GM12878 (cell line): ENCODE data around the gene PDZD2. TPM values are rescaled to one million over a fixed set of nuclear protein-coding genes. Genes with fewer than 3 reads are reported as not detected.

Experiments used
- ATAC-seq: fragments of 200-7000 bp; cut with Tn5 transposase; 3 replicates; pipeline ENCODE4 v1.9.1; 2020; ENCODE audit warnings: mild to moderate bottlenecking, moderate library complexity
- BruUV-seq: library from RNA; stranded (reverse); fragments of 400-500 nt; replicated peaks from 2 replicates; lab custom pipeline; 2021; lab: Mats Ljungman, UMichigan
- CTCF ChIA-PET: fragments of 300-600 bp; sonication (Branson Sonifier 250); formaldehyde crosslinking; extraction: SDS; loops from one replicate; lab custom pipeline; 2021; ENCODE audit warnings: inconsistent platforms; lab: Yijun Ruan, JAX
- POLR2A ChIA-PET: fragments of 350-600 bp; formaldehyde crosslinking; extraction: SDS; loops from one replicate; lab custom pipeline; 2021; ENCODE audit warnings: inconsistent platforms; lab: Charles Lee
- RAD21 ChIA-PET: fragments of 300-600 bp; sonication (Branson Sonifier 250); formaldehyde crosslinking; loops from one replicate; lab custom pipeline; 2023; ENCODE audit warnings: antibody characterized with exemption; ENCODE audit not compliant: unreplicated experiment; lab: Charles Lee
- SMC1A ChIA-PET: fragments of 300-600 bp; sonication (Branson Sonifier 250); formaldehyde crosslinking; loops from one replicate; lab custom pipeline; 2023; ENCODE audit not compliant: unreplicated experiment, uncharacterized antibody; lab: Charles Lee
- DNase-seq: peaks from one replicate; pipeline ENCODE4 v3.0.0-alpha.2; 2011; ENCODE audit warnings: low read depth, low spot score
- FAIRE-seq: peaks from 3 replicates; lab custom pipeline; 2011; peaks lifted over from hg19 to GRCh38; lab: Jason Lieb, UNC
- H2AFZ ChIP-seq: 2 replicates; pipeline ENCODE4 v1.6.0; 2011; ENCODE audit warnings: low read depth, low read length, control low read depth; ENCODE audit not compliant: control insufficient read depth
- H3K27ac ChIP-seq: 2 replicates; pipeline ENCODE4 v1.5.1; 2011; ENCODE audit warnings: control low read depth; ENCODE audit not compliant: control insufficient read depth, insufficient read depth
- H3K27me3 ChIP-seq, 2 experiments: replicated peaks in 1 of 2; 2 replicates each; pipeline versions ENCODE4 v1.6.0 to v1.6.1; 2011; ENCODE audit warnings: low read length in 1 of 2; ENCODE audit not compliant: control insufficient read depth in 2 of 2, insufficient read depth in 2 of 2
- H3K36me3 ChIP-seq, 2 experiments: 2 replicates each; pipeline ENCODE4 v1.5.1; 2011; ENCODE audit warnings: low read length in 1 of 2; ENCODE audit not compliant: control insufficient read depth in 2 of 2, insufficient read depth in 2 of 2
- H3K4me1 ChIP-seq: 2 replicates; pipeline ENCODE4 v1.6.1; 2011; ENCODE audit warnings: mild to moderate bottlenecking, low read length, moderate library complexity, mixed read lengths; ENCODE audit not compliant: control insufficient read depth, insufficient read depth
- H3K4me2 ChIP-seq: 2 replicates; pipeline ENCODE4 v1.6.0; 2011; ENCODE audit warnings: control low read depth; ENCODE audit not compliant: control insufficient read depth, insufficient read depth
- H3K4me3 ChIP-seq: fragments of 200-600 bp; sonication (generic); 2 replicates; pipeline ENCODE4 v1.5.1; 2016
- H3K79me2 ChIP-seq: 2 replicates; pipeline ENCODE4 v1.6.0; 2011; ENCODE audit warnings: low read length; ENCODE audit not compliant: control insufficient read depth, insufficient read depth
- H3K9ac ChIP-seq: 2 replicates; pipeline ENCODE4 v1.8.0; 2011; ENCODE audit warnings: low read length, control low read depth, mixed read lengths; ENCODE audit not compliant: control insufficient read depth, insufficient read depth
- H3K9me3 ChIP-seq: replicated peaks from 3 replicates; pipeline ENCODE4 v1.5.1; 2011; ENCODE audit warnings: mild to moderate bottlenecking, low read length; ENCODE audit not compliant: control insufficient read depth, insufficient read depth
- H4K20me1 ChIP-seq: 2 replicates; pipeline ENCODE4 v1.6.0; 2011; ENCODE audit not compliant: control insufficient read depth, insufficient read depth
- CBX3 ChIP-seq: fragments of 200-600 bp; sonication (generic); IDR thresholded peaks from 2 replicates; pipeline ENCODE4 v1.6.1; 2016; ENCODE audit warnings: low read depth, borderline replicate concordance
- NFIC ChIP-seq: IDR thresholded peaks from 2 replicates; pipeline ENCODE4 v1.6.1; 2012; ENCODE audit warnings: low read depth, mild to moderate bottlenecking, inconsistent platforms, low read length, moderate library complexity
- WGBS: methylation state at CpG from one replicate; pipeline ENCODE4 v1.1.6; 2016; ENCODE audit warnings: low lambda C conversion rate; ENCODE audit not compliant: insufficient replicate concordance, insufficient coverage; ENCODE audit errors: missing lambda C conversion rate; 5-methylcytosine and 5-hydroxymethylcytosine counted together
- in situ Hi-C: fragments of 300-500 bp; cut with MboI; formaldehyde crosslinking; loops from 9 replicates; pipeline ENCODE4 v1.14.3; 2018; ENCODE audit warnings: mixed read lengths
- intact Hi-C: fragments of 100-400 bp; cut with micrococcal nuclease; formaldehyde crosslinking; loops from one replicate; pipeline ENCODE4 v1.14.2; 2022; ENCODE audit not compliant: unreplicated experiment
- polyA plus RNA-seq, 11 experiments: library from polyadenylated mRNA; depleted of rRNA in 4 of 11; unstranded in 6 of 11; stranded (reverse) in 5 of 11; fragments of >200 nt; fragmentation: Nextera tagmentation in 4 of 11; fragmentation: Illumina TruSeq in 1 of 11; extraction: Ambion mirVana in 4 of 11; extraction: Trizol in 1 of 11; gene quantifications; 1 replicate in 1 of 11; 2 replicates in 10 of 11; pipeline versions ENCODE4 v1.2.1 to v1.2.3, GENCODE V29; 2011 to 2016; ENCODE audit warnings: inconsistent platforms in 2 of 11, missing spikeins in 2 of 11, low read depth in 1 of 11
- total RNA-seq, 4 experiments: library from RNA; depleted of rRNA in 3 of 4; stranded (reverse); fragments of >200 nt in 3 of 4; fragmentation: Illumina TruSeq in 1 of 4; extraction: Trizol in 1 of 4; gene quantifications; 2 replicates each; pipeline versions ENCODE4 v1.2.1 to v1.2.3, GENCODE V29; 2013 to 2021
- TF ChIP-seq, protein P1 (sequence below): IDR thresholded peaks from 2 replicates; pipeline ENCODE4 v1.6.1; 2012; ENCODE audit warnings: mild to moderate bottlenecking, low read depth, low read length
- TF ChIP-seq, protein P2 (sequence below): IDR thresholded peaks from 2 replicates; pipeline ENCODE4 v1.6.1; 2012; ENCODE audit warnings: low read depth, low read length, improper control_type of control experiment

The PDZD2 gene
- total and polyA plus RNA-seq, 10 of the 15 experiments (the other 5 are each of a cell fraction or from before 2014, with no cell fraction given), result 0.01 to 0.58 (median 0.29) TPM; not detected in 3

DNA sequence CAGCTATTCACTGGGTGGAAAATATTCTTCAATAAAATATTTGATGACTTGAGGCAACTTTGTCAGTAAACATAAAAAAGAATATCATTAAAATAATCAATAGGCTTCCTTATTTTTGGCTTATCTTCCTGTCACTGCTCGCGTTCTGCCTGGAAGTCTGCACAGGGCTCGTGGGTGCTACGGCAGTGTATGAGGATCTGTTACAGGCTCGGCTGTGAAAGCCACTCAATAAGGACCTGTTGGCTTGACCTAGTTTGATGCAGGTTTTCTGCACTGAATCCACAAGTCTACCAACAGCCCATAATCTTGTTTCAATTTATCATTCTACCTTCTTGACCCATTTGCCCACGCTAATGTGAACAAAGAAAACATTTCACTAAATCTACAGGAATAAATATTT is 97.2 kb downstream of the PDZD2 start:
- H3K79me2 ChIP-seq, result no peaks in the 10 kb centered on the region
- no peak overlapping the region for H3K4me3 ChIP-seq
- H3K27ac ChIP-seq, result no peak overlapping the region
- no peak overlapping the region for H3K9ac ChIP-seq
- 56% methylated on average over 6 of the region's 6 CpGs for WGBS
- no peaks in the 10 kb centered on the region for H4K20me1 ChIP-seq
- ChIA-PET SMC1A (no interaction called here), CTCF (no interaction called here), POLR2A (no interaction called here)
- DNase-seq, result no peak
- H3K4me1 ChIP-seq, result no peaks in the 10 kb centered on the region
- TF ChIP-seq, protein P1, sequence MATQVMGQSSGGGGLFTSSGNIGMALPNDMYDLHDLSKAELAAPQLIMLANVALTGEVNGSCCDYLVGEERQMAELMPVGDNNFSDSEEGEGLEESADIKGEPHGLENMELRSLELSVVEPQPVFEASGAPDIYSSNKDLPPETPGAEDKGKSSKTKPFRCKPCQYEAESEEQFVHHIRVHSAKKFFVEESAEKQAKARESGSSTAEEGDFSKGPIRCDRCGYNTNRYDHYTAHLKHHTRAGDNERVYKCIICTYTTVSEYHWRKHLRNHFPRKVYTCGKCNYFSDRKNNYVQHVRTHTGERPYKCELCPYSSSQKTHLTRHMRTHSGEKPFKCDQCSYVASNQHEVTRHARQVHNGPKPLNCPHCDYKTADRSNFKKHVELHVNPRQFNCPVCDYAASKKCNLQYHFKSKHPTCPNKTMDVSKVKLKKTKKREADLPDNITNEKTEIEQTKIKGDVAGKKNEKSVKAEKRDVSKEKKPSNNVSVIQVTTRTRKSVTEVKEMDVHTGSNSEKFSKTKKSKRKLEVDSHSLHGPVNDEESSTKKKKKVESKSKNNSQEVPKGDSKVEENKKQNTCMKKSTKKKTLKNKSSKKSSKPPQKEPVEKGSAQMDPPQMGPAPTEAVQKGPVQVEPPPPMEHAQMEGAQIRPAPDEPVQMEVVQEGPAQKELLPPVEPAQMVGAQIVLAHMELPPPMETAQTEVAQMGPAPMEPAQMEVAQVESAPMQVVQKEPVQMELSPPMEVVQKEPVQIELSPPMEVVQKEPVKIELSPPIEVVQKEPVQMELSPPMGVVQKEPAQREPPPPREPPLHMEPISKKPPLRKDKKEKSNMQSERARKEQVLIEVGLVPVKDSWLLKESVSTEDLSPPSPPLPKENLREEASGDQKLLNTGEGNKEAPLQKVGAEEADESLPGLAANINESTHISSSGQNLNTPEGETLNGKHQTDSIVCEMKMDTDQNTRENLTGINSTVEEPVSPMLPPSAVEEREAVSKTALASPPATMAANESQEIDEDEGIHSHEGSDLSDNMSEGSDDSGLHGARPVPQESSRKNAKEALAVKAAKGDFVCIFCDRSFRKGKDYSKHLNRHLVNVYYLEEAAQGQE, result no peak
- TF ChIP-seq CBX3 (no peak), NFIC (no peak)
- TF ChIP-seq, protein P2, sequence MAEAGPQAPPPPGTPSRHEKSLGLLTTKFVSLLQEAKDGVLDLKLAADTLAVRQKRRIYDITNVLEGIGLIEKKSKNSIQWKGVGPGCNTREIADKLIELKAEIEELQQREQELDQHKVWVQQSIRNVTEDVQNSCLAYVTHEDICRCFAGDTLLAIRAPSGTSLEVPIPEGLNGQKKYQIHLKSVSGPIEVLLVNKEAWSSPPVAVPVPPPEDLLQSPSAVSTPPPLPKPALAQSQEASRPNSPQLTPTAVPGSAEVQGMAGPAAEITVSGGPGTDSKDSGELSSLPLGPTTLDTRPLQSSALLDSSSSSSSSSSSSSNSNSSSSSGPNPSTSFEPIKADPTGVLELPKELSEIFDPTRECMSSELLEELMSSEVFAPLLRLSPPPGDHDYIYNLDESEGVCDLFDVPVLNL, result no peak
- TF ChIP-seq, all 136 proteins: peak for 0
- Histone ChIP-seq H3K4me2 (no peak overlapping the region), H2AFZ (no peak overlapping the region), H3K36me3 (no peaks in the 10 kb centered on the region), H3K9me3 (no peaks in the 10 kb centered on the region), H3K27me3 (no peaks in the 10 kb centered on the region)
- no peak for ATAC-seq
- in situ Hi-C loops (no loop called here), intact Hi-C loops (no loop called here)
- BruUV-seq, result no TSS peak
- RAD21 ChIA-PET, result no interaction called here
- no peak for FAIRE-seq
